C4-2B (cell line): ENCODE results near the gene JAKMIP3.

Experiments used
- CTCF ChIP-seq: fragments of 450-650 bp; conservative IDR thresholded peaks from 2 replicates; pipeline ENCODE4 v1.5.1; 2017; ENCODE audit warnings: mild to moderate bottlenecking
- ZFX ChIP-seq: fragments of 450-650 bp; IDR thresholded peaks from 2 replicates; pipeline ENCODE4 v1.6.1; 2017

- TF ChIP-seq CTCF (no peak), ZFX (no peak)
These were observed 47.5 kb downstream of the JAKMIP3 start for GRCh38 chr10:132113206-132113605.
